ENCODE measurements around the gene DNAH17. TPM values are rescaled to one million over a fixed set of nuclear protein-coding genes. Genes with fewer than 3 reads are reported as not detected.

Gene DNAH17
- total RNA-seq, 1 experiment from 2014 or later: 0.13 TPM

GRCh38 chr17:78476973-78477372 is 100.2 kb downstream of the DNAH17 start:
- H2AFZ ChIP-seq (ENCODE audit: low read length): no peak overlapping the region
- no peaks in the 10 kb centered on the region for H3K79me2 ChIP-seq (ENCODE audit: insufficient read depth, low read length)
- H4K8ac ChIP-seq (replicated peaks; ENCODE audit: insufficient read length, low read depth, low read length): no peak overlapping the region
- H3K4ac ChIP-seq (ENCODE audit: low read depth, low read length): no peak overlapping the region
- no peaks in the 10 kb centered on the region for H4K20me1 ChIP-seq (ENCODE audit: control insufficient read depth, insufficient read depth, insufficient read length)
- H2BK120ac ChIP-seq (ENCODE audit: low read depth, low read length, poor library complexity, severe bottlenecking): no peak overlapping the region
- H3K9ac ChIP-seq (ENCODE audit: extremely low read depth, insufficient read length, low read length): no peak overlapping the region
- Mint-ChIP-seq H3K4me3 (no peak overlapping the region), H3K27ac (no peak overlapping the region), H3K27me3 (ENCODE audit: low read depth) (peaks cover 25% of the 10 kb centered on the region), H3K4me1 (peaks cover 3 to 5% of the 10 kb centered on the region in 2 experiments; a peak in 3 of 4 replicates), H3K36me3 (ENCODE audit: insufficient read depth in 1 of 3, low read depth in 3 of 3) (no peaks in the 10 kb centered on the region), H3K9me3 (no peaks in the 10 kb centered on the region)
- no peaks in the 10 kb centered on the region for H3K27me3 ChIP-seq (ENCODE audit: insufficient read depth, low read length)
- no peaks in the 10 kb centered on the region for H3K9me3 ChIP-seq (ENCODE audit: control insufficient read depth, low read depth, low read length)
- H3K23ac ChIP-seq (ENCODE audit: insufficient read length, low read depth, low read length): no peak overlapping the region
- H4K5ac ChIP-seq (ENCODE audit: insufficient read length, low read depth, low read length): no peak overlapping the region
- no peak overlapping the region for H3K56ac ChIP-seq (ENCODE audit: insufficient read length, low read depth, low read length)
- H2AK5ac ChIP-seq (ENCODE audit: insufficient read length, low read length): no peak overlapping the region
- no peak for TF ChIP-seq CTCF (conservative IDR thresholded peaks at IDR 0.05)
- H2BK12ac ChIP-seq (ENCODE audit: insufficient read length, low read depth, low read length): no peak overlapping the region
- H4K91ac ChIP-seq (ENCODE audit: insufficient read length, low read depth, low read length): no peak overlapping the region
- H2BK5ac ChIP-seq (ENCODE audit: insufficient read length, low read length): no peak overlapping the region
- H3K27ac ChIP-seq (ENCODE audit: insufficient read length, low read depth, low read length): no peak overlapping the region
- no peak overlapping the region for H2BK15ac ChIP-seq (ENCODE audit: low read depth, low read length)
- no peaks in the 10 kb centered on the region for H3K79me1 ChIP-seq (ENCODE audit: insufficient read depth, low read depth, low read length, poor library complexity, severe bottlenecking)
- no CpG with 5 or more reads among the region's 5 CpGs for WGBS (ENCODE audit: extremely low coverage, insufficient read length, low lambda C conversion rate)
- no peak overlapping the region for H3K18ac ChIP-seq (ENCODE audit: insufficient read length, low read depth, low read length)
- no peak overlapping the region for H3K4me2 ChIP-seq (ENCODE audit: insufficient read depth, insufficient read length, low read length)
- no peak overlapping the region for H2BK20ac ChIP-seq (ENCODE audit: low read depth, low read length, poor library complexity, severe bottlenecking)
- no peaks in the 10 kb centered on the region for H3K4me1 ChIP-seq (ENCODE audit: insufficient read depth, low read length)
- no peak for DNase-seq
- peaks cover 2% of the 10 kb centered on the region for H3K23me2 ChIP-seq (ENCODE audit: insufficient read length, low read depth, low read length, poor library complexity, severe bottlenecking)
- no peak overlapping the region for H3T11ph ChIP-seq (ENCODE audit: low read length)
- H3K14ac ChIP-seq (ENCODE audit: insufficient read depth, low read length): no peak overlapping the region

Data from H9 (cell line).